WTC11 (cell line): ENCODE results near the gene ZNF277.

Experiments
- AFF4 ChIP-seq: sonication (generic); formaldehyde crosslinking; IDR thresholded peaks from 2 replicates; pipeline ENCODE4 v1.8.1; 2023; ENCODE audit warnings: mild to moderate bottlenecking, missing genetic modification reagents, borderline replicate concordance
- ATF3 ChIP-seq: sonication (generic); formaldehyde crosslinking; conservative IDR thresholded peaks from 2 replicates; pipeline ENCODE4 v1.8.1; 2022; ENCODE audit warnings: mild to moderate bottlenecking, missing genetic modification reagents
- CTCF ChIP-seq: fragments of 200-600 bp; IDR thresholded peaks from 2 replicates; pipeline ENCODE4 v1.8.0; 2022; ENCODE audit warnings: antibody characterized with exemption
- EMX1 ChIP-seq: fragments of 250-450 bp; sonication (Bioruptor Pico); IDR thresholded peaks from 2 replicates; pipeline ENCODE4 v1.8.0; 2021; ENCODE audit warnings: mild to moderate bottlenecking
- ERG ChIP-seq: fragments of 250-450 bp; sonication (Bioruptor Pico); IDR thresholded peaks from 2 replicates; pipeline ENCODE4 v1.8.0; 2021; ENCODE audit warnings: mild to moderate bottlenecking
- ESRRA ChIP-seq: sonication (generic); formaldehyde crosslinking; IDR thresholded peaks from 2 replicates; pipeline ENCODE4 v1.8.1; 2022; ENCODE audit warnings: mild to moderate bottlenecking, missing genetic modification reagents, borderline replicate concordance
- FOXJ3 ChIP-seq: sonication (generic); formaldehyde crosslinking; IDR thresholded peaks from 2 replicates; pipeline ENCODE4 v1.9.0; 2021; ENCODE audit warnings: missing genetic modification reagents, mild to moderate bottlenecking, borderline replicate concordance
- HMGA2 ChIP-seq: fragments of 250-450 bp; sonication (Bioruptor Pico); IDR thresholded peaks from 2 replicates; pipeline ENCODE4 v1.4.0; 2021; ENCODE audit warnings: mild to moderate bottlenecking, moderate library complexity
- JUN ChIP-seq: sonication (generic); formaldehyde crosslinking; IDR thresholded peaks from 2 replicates; pipeline ENCODE4 v1.8.0; 2023; ENCODE audit warnings: mild to moderate bottlenecking, missing genetic modification reagents
- MAX ChIP-seq: sonication (generic); formaldehyde crosslinking; IDR thresholded peaks from 2 replicates; pipeline ENCODE4 v1.8.0; 2022; ENCODE audit warnings: mild to moderate bottlenecking, missing genetic modification reagents
- MYBL2 ChIP-seq: sonication (generic); formaldehyde crosslinking; IDR thresholded peaks from 2 replicates; pipeline ENCODE4 v1.8.1; 2023; ENCODE audit warnings: mild to moderate bottlenecking, moderate library complexity, missing genetic modification reagents
- TEAD1 ChIP-seq: sonication (generic); formaldehyde crosslinking; IDR thresholded peaks from 2 replicates; pipeline ENCODE4 v1.8.0; 2022; ENCODE audit warnings: mild to moderate bottlenecking, missing genetic modification reagents
- ZNF219 ChIP-seq: sonication (generic); formaldehyde crosslinking; IDR thresholded peaks from 2 replicates; pipeline ENCODE4 v1.8.0; 2023; ENCODE audit warnings: missing genetic modification reagents, mild to moderate bottlenecking, borderline replicate concordance

GRCh38 chr7:112212571-112212970 lies 6.1 kb downstream of the ZNF277 start:
- no peak for TF ChIP-seq CTCF
- TF ChIP-seq ERG: no peak
- no peak for TF ChIP-seq TEAD1 (CRISPR knock-in tag)
- TF ChIP-seq ZNF219 (CRISPR knock-in tag): no peak
- TF ChIP-seq HMGA2 (CRISPR knock-in tag): no peak
- no peak for TF ChIP-seq JUN (CRISPR knock-in tag)
- TF ChIP-seq MAX (CRISPR knock-in tag): no peak
- no peak for TF ChIP-seq ESRRA (CRISPR knock-in tag)
- no peak for TF ChIP-seq AFF4 (CRISPR knock-in tag)
- no peak for TF ChIP-seq FOXJ3 (CRISPR knock-in tag)
- no peak for TF ChIP-seq ATF3
- no peak for TF ChIP-seq EMX1 (CRISPR knock-in tag)
- TF ChIP-seq MYBL2 (CRISPR knock-in tag): no peak
